K562 (cell line): ENCODE measurements around the gene WSCD2. TPM values are rescaled to one million over a fixed set of nuclear protein-coding genes. Genes with fewer than 3 reads are reported as not detected.

Source experiments
- ATAC-seq: fragments of 200-7000 bp; cut with Tn5 transposase; 3 replicates; pipeline ENCODE4 v1.9.1; 2020; ENCODE audit warnings: moderate library complexity
- BruUV-seq: library from RNA; stranded (reverse); fragments of 400-500 nt; replicated peaks from 2 replicates; lab custom pipeline; 2021; lab: Mats Ljungman, UMichigan
- CTCF ChIA-PET: fragments of 300-600 bp; formaldehyde crosslinking; extraction: SDS; loops from one replicate; lab custom pipeline; 2021; ENCODE audit warnings: low intra/inter-chr PET ratio; lab: Yijun Ruan, JAX
- POLR2A ChIA-PET: fragments of 300-600, 350-650 bp; sonication (Branson Sonifier 250); formaldehyde crosslinking; extraction: SDS; loops from one replicate; lab custom pipeline; 2021; ENCODE audit warnings: antibody characterized with exemption, inconsistent platforms; lab: Yijun Ruan, JAX
- DNase-seq, 4 experiments: peaks; one replicate each; pipeline versions ENCODE4 v3.0.0 to v3.0.0-alpha.2; 2011 to 2018; ENCODE audit warnings: low spot score in 3 of 4, mixed read lengths in 3 of 4; ENCODE audit errors: extremely low read depth in 1 of 4
- FAIRE-seq: peaks from 2 replicates; lab custom pipeline; 2011; peaks lifted over from hg19 to GRCh38; lab: Jason Lieb, UNC
- H2AFZ ChIP-seq: 2 replicates; pipeline ENCODE4 v1.6.0; 2011; ENCODE audit warnings: low read depth, low read length, control low read depth, inconsistent platforms
- H3K27ac ChIP-seq: fragments of 200-600 bp; 3 replicates; pipeline ENCODE4 v1.8.0; 2011; ENCODE audit warnings: low read depth, mild to moderate bottlenecking, control low read depth, inconsistent platforms, low read length, moderate library complexity, mixed read lengths; ENCODE audit errors: extremely low read depth
- H3K27me3 ChIP-seq, 2 experiments: fragments of 300-600 bp in 1 of 2; 2 replicates in 1 of 2; 3 replicates in 1 of 2; pipeline versions ENCODE4 v1.6.0 to v1.8.0; 2011; ENCODE audit warnings: inconsistent platforms in 2 of 2, low read length in 2 of 2, mild to moderate bottlenecking in 1 of 2, mixed read lengths in 1 of 2, moderate library complexity in 1 of 2; ENCODE audit not compliant: control insufficient read depth in 2 of 2, insufficient read depth in 2 of 2
- H3K36me3 ChIP-seq: fragments of 300-600 bp; 3 replicates; pipeline ENCODE4 v1.8.0; 2011; ENCODE audit warnings: mild to moderate bottlenecking, low read length, inconsistent platforms; ENCODE audit not compliant: control insufficient read depth, insufficient read depth
- H3K4me1 ChIP-seq, 2 experiments: fragments of 200-600 bp in 1 of 2; replicated peaks in 1 of 2; 2 replicates in 1 of 2; 3 replicates in 1 of 2; pipeline versions ENCODE4 v1.5.1 to v1.8.0; 2011; ENCODE audit warnings: inconsistent platforms in 2 of 2, low read length in 2 of 2, mild to moderate bottlenecking in 1 of 2, mixed read lengths in 1 of 2, moderate library complexity in 1 of 2; ENCODE audit not compliant: control insufficient read depth in 2 of 2, insufficient read depth in 2 of 2
- H3K4me2 ChIP-seq: 2 replicates; pipeline ENCODE4 v1.6.1; 2011; ENCODE audit warnings: low read length, control low read depth, inconsistent platforms, mixed read lengths; ENCODE audit not compliant: insufficient read depth
- H3K4me3 ChIP-seq: fragments of 200-600 bp; sonication (generic), shearing (Covaris generic); 2 replicates; pipeline ENCODE4 v1.5.1; 2016; ENCODE audit warnings: control low read depth, inconsistent platforms
- H3K79me2 ChIP-seq: fragments of 200-600 bp; 3 replicates; pipeline ENCODE4 v1.8.0; 2011; ENCODE audit warnings: low read length, inconsistent platforms; ENCODE audit not compliant: control insufficient read depth, insufficient read depth
- H3K9ac ChIP-seq, 2 experiments: 2 replicates each; pipeline versions ENCODE4 v1.6.0 to v1.6.1; 2011; ENCODE audit warnings: low read depth in 2 of 2, low read length in 2 of 2, control low read depth in 1 of 2, inconsistent platforms in 1 of 2, mild to moderate bottlenecking in 1 of 2, mixed read lengths in 1 of 2; ENCODE audit not compliant: insufficient read depth in 1 of 2
- H3K9me1 ChIP-seq: one replicate; pipeline ENCODE4 v1.6.0; 2011; ENCODE audit warnings: inconsistent platforms, mild to moderate bottlenecking, low read length, moderate library complexity; ENCODE audit not compliant: control insufficient read depth, insufficient read depth
- H3K9me3 ChIP-seq: replicated peaks from 2 replicates; pipeline ENCODE4 v1.5.1; 2011; ENCODE audit warnings: low read depth, low read length, inconsistent platforms; ENCODE audit not compliant: control insufficient read depth, insufficient read depth
- H4K20me1 ChIP-seq: replicated peaks from 2 replicates; pipeline ENCODE4 v1.6.1; 2011; ENCODE audit warnings: low read length, inconsistent platforms, mixed read lengths; ENCODE audit not compliant: control insufficient read depth, insufficient read depth
- CBFA2T2 ChIP-seq: fragments of 450-650 bp; conservative IDR thresholded peaks from 2 replicates; pipeline ENCODE4 v1.6.1; 2017; ENCODE audit warnings: mild to moderate bottlenecking
- CBFA2T3 ChIP-seq: fragments of 450-650 bp; IDR thresholded peaks from 2 replicates; pipeline ENCODE4 v1.6.1; 2017
- CREB1 ChIP-seq, 2 experiments: sonication (generic) in 1 of 2; formaldehyde crosslinking in 1 of 2; IDR thresholded peaks; 2 replicates each; pipeline versions ENCODE4 v1.6.1 to v1.8.0; 2012 to 2022; ENCODE audit warnings: inconsistent platforms in 1 of 2, mild to moderate bottlenecking in 1 of 2, missing genetic modification reagents in 1 of 2, moderate library complexity in 1 of 2
- CXXC5 ChIP-seq: fragments of 250-450 bp; sonication (Bioruptor Pico); IDR thresholded peaks from 2 replicates; pipeline ENCODE4 v1.8.0; 2022; ENCODE audit warnings: inconsistent platforms, mild to moderate bottlenecking, moderate library complexity
- DDX20 ChIP-seq: fragments of 450-650 bp; IDR thresholded peaks from 2 replicates; pipeline ENCODE4 v1.6.1; 2016; ENCODE audit warnings: missing genetic modification characterization, low read depth, mild to moderate bottlenecking, missing compliant biosample characterization, moderate library complexity
- EP300 ChIP-seq: IDR thresholded peaks from 2 replicates; pipeline ENCODE4 v1.6.1; 2012; ENCODE audit warnings: low read length, improper control_type of control experiment
- ESRRA ChIP-seq: fragments of 450-650 bp; IDR thresholded peaks from 2 replicates; pipeline ENCODE4 v1.6.1; 2014; ENCODE audit warnings: low read depth, mild to moderate bottlenecking, moderate library complexity, borderline replicate concordance
- ESRRB ChIP-seq: fragments of 250-450 bp; sonication (Bioruptor Pico); IDR thresholded peaks from 2 replicates; pipeline ENCODE4 v1.5.0; 2020; ENCODE audit warnings: mild to moderate bottlenecking, moderate library complexity, borderline replicate concordance
- FOXK2 ChIP-seq, 2 experiments: fragments of 450-650 bp; IDR thresholded peaks in 1 of 2; conservative IDR thresholded peaks in 1 of 2; 2 replicates each; pipeline ENCODE4 v1.6.1; 2016; ENCODE audit warnings: low read depth in 2 of 2, mild to moderate bottlenecking in 1 of 2
- GATAD2A ChIP-seq: fragments of 450-650 bp; IDR thresholded peaks from 2 replicates; pipeline ENCODE4 v1.6.1; 2017
- HDGF ChIP-seq: fragments of 450-650 bp; IDR thresholded peaks from 2 replicates; pipeline ENCODE4 v1.6.1; 2016
- KHSRP ChIP-seq: fragments of 450-650 bp; IDR thresholded peaks from 2 replicates; pipeline ENCODE4 v1.6.1; 2017
- MAFF ChIP-seq: IDR thresholded peaks from 2 replicates; pipeline ENCODE4 v1.6.1; 2012; ENCODE audit warnings: low read length, improper control_type of control experiment
- NFXL1 ChIP-seq: fragments of 450-650 bp; formaldehyde crosslinking; IDR thresholded peaks from 2 replicates; pipeline ENCODE4 v1.4.0; 2021; ENCODE audit warnings: mild to moderate bottlenecking
- NFYB ChIP-seq: IDR thresholded peaks from 2 replicates; pipeline ENCODE4 v1.6.1; 2011; ENCODE audit warnings: mild to moderate bottlenecking, moderate library complexity; ENCODE audit not compliant: insufficient read length; ENCODE audit errors: extremely low read depth
- NR4A1 ChIP-seq, 2 experiments: fragments of 250-450 bp in 1 of 2; fragments of 450-650 bp in 1 of 2; sonication (Bioruptor Pico) in 1 of 2; IDR thresholded peaks; 2 replicates each; pipeline versions ENCODE4 v1.4.0 to v1.6.1; 2016 to 2020; ENCODE audit warnings: mild to moderate bottlenecking in 2 of 2, missing compliant biosample characterization in 1 of 2, missing genetic modification characterization in 1 of 2, moderate library complexity in 1 of 2
- SIN3A ChIP-seq, 2 experiments: fragments of 150-350 bp in 1 of 2; IDR thresholded peaks; 2 replicates each; pipeline ENCODE4 v1.6.1; 2011 to 2016; ENCODE audit warnings: borderline replicate concordance in 2 of 2, low read depth in 2 of 2, low read length in 2 of 2, mild to moderate bottlenecking in 2 of 2, moderate library complexity in 2 of 2; ENCODE audit not compliant: control insufficient read depth in 1 of 2
- SIRT6 ChIP-seq: IDR thresholded peaks from one replicate; pipeline ENCODE4 v1.6.1; 2012; ENCODE audit warnings: low read depth, mild to moderate bottlenecking, control low read depth, inconsistent platforms, low read length, moderate library complexity
- USF1 ChIP-seq: sonication (generic); formaldehyde crosslinking; IDR thresholded peaks from 2 replicates; pipeline ENCODE4 v1.9.0; 2022; ENCODE audit warnings: mild to moderate bottlenecking, missing genetic modification reagents
- WHSC1 ChIP-seq: IDR thresholded peaks from one replicate; pipeline ENCODE4 v1.6.1; 2012; ENCODE audit warnings: low read length, control low read depth, inconsistent platforms
- ZNF174 ChIP-seq: fragments of 250-450 bp; sonication (Bioruptor Pico); IDR thresholded peaks from 2 replicates; pipeline ENCODE4 v1.4.0; 2020; ENCODE audit warnings: mild to moderate bottlenecking
- ZNF384 ChIP-seq: IDR thresholded peaks from 2 replicates; pipeline ENCODE4 v1.6.1; 2012; ENCODE audit warnings: low read depth, low read length, improper control_type of control experiment
- ZNF586 ChIP-seq: fragments of 450-650 bp; formaldehyde crosslinking; conservative IDR thresholded peaks from 2 replicates; pipeline ENCODE4 v1.4.0; 2020; ENCODE audit warnings: mild to moderate bottlenecking, moderate library complexity
- ZNF79 ChIP-seq: fragments of 250-450 bp; sonication (Bioruptor Pico); IDR thresholded peaks from 2 replicates; pipeline ENCODE4 v1.4.0; 2020; ENCODE audit warnings: low read depth, mild to moderate bottlenecking, moderate library complexity
- WGBS: fragments of 100-300 bp; shearing (Covaris generic); methylation state at CpG from one replicate; pipeline ENCODE4 v1.1.6; 2016; ENCODE audit warnings: low coverage, mixed read lengths; ENCODE audit not compliant: insufficient coverage; ENCODE audit errors: missing lambda C conversion rate; 5-methylcytosine and 5-hydroxymethylcytosine counted together
- in situ Hi-C: fragments of 300-500 bp; cut with MboI; formaldehyde crosslinking; loops from 4 replicates; pipeline ENCODE4 v1.15.0; 2018; ENCODE audit warnings: inconsistent platforms, mixed read lengths
- intact Hi-C: fragments of 100-400 bp; cut with micrococcal nuclease; formaldehyde crosslinking; loops from 2 replicates; pipeline ENCODE4 v1.14.2; 2022
- polyA plus RNA-seq, 8 experiments: library from polyadenylated mRNA; depleted of rRNA in 4 of 8; stranded (reverse) in 5 of 8; unstranded in 3 of 8; fragments of >200 nt; fragmentation: Nextera tagmentation in 2 of 8; fragmentation: Illumina TruSeq in 1 of 8; extraction: Ambion mirVana in 2 of 8; extraction: Trizol in 1 of 8; gene quantifications; 2 replicates each; pipeline versions ENCODE4 v1.2.1 to v1.2.3, GENCODE V29; 2011 to 2014; ENCODE audit warnings: inconsistent platforms in 1 of 8, missing spikeins in 1 of 8
- total RNA-seq, 7 experiments: library from RNA; depleted of rRNA in 6 of 7; stranded (reverse); fragments of >200 nt in 6 of 7; fragmentation: Illumina TruSeq in 2 of 7; extraction: Trizol in 2 of 7; gene quantifications; 2 replicates each; pipeline versions ENCODE4 v1.2.1 to v1.2.3, GENCODE V29; 2011 to 2021; ENCODE audit warnings: low replicate concordance in 1 of 7

Gene WSCD2
- total and polyA plus RNA-seq, 9 of the 15 experiments (the other 6 are each of a cell fraction or from before 2014, with no cell fraction given): 0.72 to 14.1 (median 4.0) TPM

DNA sequence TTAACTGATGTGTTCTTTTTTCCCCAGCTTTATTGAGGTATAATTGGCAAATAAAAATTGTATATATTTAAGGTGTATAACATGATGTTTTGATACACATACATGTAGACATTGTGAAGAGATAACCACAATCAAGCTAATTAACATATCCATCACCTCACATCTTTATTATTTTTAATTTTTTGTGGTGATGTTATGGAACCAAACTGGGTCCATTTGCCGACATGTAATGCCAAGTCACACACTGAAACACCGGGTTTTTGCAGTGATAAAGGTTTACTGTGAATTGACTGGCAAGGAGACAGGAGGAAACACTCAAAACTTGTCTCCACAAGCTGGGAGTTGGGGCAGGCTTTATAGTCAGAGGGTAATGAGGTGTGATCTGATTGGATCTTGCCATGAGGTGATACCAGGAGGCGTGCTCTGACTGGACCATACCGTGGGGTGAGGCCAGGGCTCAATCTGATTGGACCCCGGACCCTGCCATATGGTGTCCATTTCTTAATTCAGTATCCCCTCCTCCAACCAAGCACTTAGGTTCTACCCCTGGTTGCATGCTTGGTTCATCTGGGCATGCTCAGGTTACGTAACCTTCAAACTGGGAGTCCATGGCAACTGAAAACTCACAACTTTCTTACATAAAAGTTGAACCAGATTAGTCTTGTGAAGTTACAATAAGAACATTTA is 11.8 kb upstream of the WSCD2 start:
- H3K9ac ChIP-seq: peak overlapping the region in 1 of 2 experiments; percentile 31; a peak in 1 of 4 replicates
- no peaks in the 10 kb centered on the region for H4K20me1 ChIP-seq
- no peaks in the 10 kb centered on the region for H3K27me3 ChIP-seq
- ATAC-seq (peak; percentile 87), FAIRE-seq (peak; percentile 86), DNase-seq (peak; percentile 78 to 93 (median 86))
- H3K4me3 ChIP-seq: no peak overlapping the region
- peaks cover 10% of the 10 kb centered on the region; the same call in 2 of the 3 replicates for H3K79me2 ChIP-seq
- no peaks in the 10 kb centered on the region for H3K9me3 ChIP-seq
- no peaks in the 10 kb centered on the region for H3K36me3 ChIP-seq
- H3K27ac ChIP-seq: peak overlapping the region; percentile 90
- peaks cover 32 to 66% of the 10 kb centered on the region in 2 experiments for H3K4me1 ChIP-seq
- H3K4me2 ChIP-seq: no peak overlapping the region
- intact Hi-C loops: loop anchor here (1.0 kb wide), 1 partner anchor 12 kb away; the partner anchor contains the start of gene WSCD2
- CTCF ChIA-PET: no interaction called here
- H2AFZ ChIP-seq: peak overlapping the region; percentile 51; the same call in 1 of the 2 replicates
- in situ Hi-C loops: no loop called here
- POLR2A ChIA-PET: interaction anchor here (0.5 to 1.7 kb wide), 11 partner anchors 9 to 626 kb away, joined by 3 to 6 read pairs (median 3); partner anchors contain the start of gene WSCD2
- no peaks in the 10 kb centered on the region for H3K9me1 ChIP-seq
- WGBS: 22% methylated on average over 6 of the region's 6 CpGs
- BruUV-seq: no TSS peak
- TF ChIP-seq SIRT6 (no peak), GATAD2A (no peak), NFXL1 (CRISPR knock-in tag) (peak; percentile 10; the same call in 1 of the 2 replicates), NR4A1 (CRISPR knock-in tag; IDR thresholded peaks at IDR 0.05) (no peak), NR4A1 (tag; IDR thresholded peaks at IDR 0.05) (peak; percentile 90), HDGF (no peak), KHSRP (no peak), ESRRA (peak; percentile 39; the same call in 1 of the 2 replicates), CBFA2T2 (no peak), WHSC1 (no peak), CREB1 (IDR thresholded peaks at IDR 0.05) (no peak), CREB1 (CRISPR knock-in tag; IDR thresholded peaks at IDR 0.05) (no peak), CBFA2T3 (no peak), DDX20 (tag) (peak; percentile 78; the same call in 1 of the 2 replicates), ZNF174 (CRISPR knock-in tag) (0 out of 2 replicates have a peak, but pooled peaks have one; percentile 59), ZNF384 (no peak), SIN3A (IDR thresholded peaks at IDR 0.05; ENCODE audit: borderline replicate concordance in 2 of 2, control insufficient read depth in 1 of 2, low read depth in 2 of 2, low read length in 2 of 2) (no peak), NFYB (peak; percentile 81), FOXK2 (conservative IDR thresholded peaks at IDR 0.05 in 1 of 2, IDR thresholded peaks at IDR 0.05 in 1 of 2; ENCODE audit: low read depth in 2 of 2) (no peak; a peak in 1 of 4 replicates), ZNF79 (CRISPR knock-in tag) (peak; percentile 74; the same call in 1 of the 2 replicates), USF1 (no peak), ESRRB (CRISPR knock-in tag) (no peak), ZNF586 (CRISPR knock-in tag) (no peak), MAFF (peak; percentile 9; the same call in 1 of the 2 replicates), EP300 (peak; percentile 58), CXXC5 (peak; percentile 55)
